Kidney epithelial cell (primary cell): Measurements from ENCODE around the gene CDV3. TPM values are rescaled to one million over a fixed set of nuclear protein-coding genes. Genes with fewer than 3 reads are reported as not detected.
"Not testable (repeated sequence)": the region's sequence is repeated elsewhere in the genome, so short reads cannot be mapped to it uniquely, and the experiment has no call there.

Experiments used
- DNase-seq: peaks from one replicate; pipeline ENCODE4 v3.0.0-alpha.2; 2010; ENCODE audit warnings: low read depth
- H3K27me3 ChIP-seq: 2 replicates; pipeline ENCODE4 v1.6.0; 2011; ENCODE audit warnings: low read length; ENCODE audit not compliant: control insufficient read depth, insufficient read depth
- H3K36me3 ChIP-seq: 2 replicates; pipeline ENCODE4 v1.5.1; 2011; ENCODE audit warnings: low read length; ENCODE audit not compliant: control insufficient read depth, insufficient read depth
- H3K4me3 ChIP-seq: 2 replicates; pipeline ENCODE4 v1.5.1; 2011; ENCODE audit warnings: low read depth, mild to moderate bottlenecking, control low read depth, low read length
- total RNA-seq: library from RNA; depleted of rRNA; stranded (reverse); fragments of >200 nt; gene quantifications from 2 replicates; pipeline ENCODE4 v1.2.3, GENCODE V29; 2015
- TF ChIP-seq, protein P1 (sequence below): IDR thresholded peaks from 2 replicates; pipeline ENCODE4 v1.5.1; 2011; ENCODE audit warnings: mild to moderate bottlenecking, moderate library complexity, low read length, control low read depth, inconsistent platforms; ENCODE audit not compliant: insufficient read depth, poor library complexity, severe bottlenecking

Gene CDV3, protein sequence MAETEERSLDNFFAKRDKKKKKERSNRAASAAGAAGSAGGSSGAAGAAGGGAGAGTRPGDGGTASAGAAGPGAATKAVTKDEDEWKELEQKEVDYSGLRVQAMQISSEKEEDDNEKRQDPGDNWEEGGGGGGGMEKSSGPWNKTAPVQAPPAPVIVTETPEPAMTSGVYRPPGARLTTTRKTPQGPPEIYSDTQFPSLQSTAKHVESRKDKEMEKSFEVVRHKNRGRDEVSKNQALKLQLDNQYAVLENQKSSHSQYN
- 207 and 244 TPM in 2 replicates for total RNA-seq

DNA sequence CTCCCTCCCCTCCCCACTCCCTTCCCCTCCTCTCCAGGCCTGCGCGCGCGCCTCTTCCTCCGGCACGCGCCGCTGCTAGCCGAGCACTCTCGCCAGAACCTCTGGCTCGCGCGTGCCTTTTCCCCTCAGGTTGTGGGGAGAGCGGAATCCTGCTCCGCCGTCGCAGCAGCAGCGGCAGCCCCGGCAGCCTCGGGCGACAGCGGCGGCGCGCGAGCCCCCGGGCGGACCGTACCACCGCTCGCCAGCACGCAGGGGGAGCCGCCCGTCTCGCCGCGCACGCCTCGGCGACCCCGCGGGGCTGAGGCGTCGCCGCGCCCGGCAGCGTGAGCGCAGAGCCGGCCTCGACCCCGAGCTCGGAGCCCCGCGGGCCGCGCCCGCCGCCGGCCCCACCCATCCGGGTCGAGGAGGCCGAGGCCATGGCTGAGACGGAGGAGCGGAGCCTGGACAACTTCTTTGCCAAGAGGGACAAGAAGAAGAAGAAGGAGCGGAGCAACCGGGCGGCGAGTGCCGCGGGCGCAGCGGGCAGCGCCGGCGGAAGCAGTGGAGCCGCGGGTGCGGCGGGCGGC is at the start of gene CDV3:
Gene CDV3, plus strand, starts transcription at position 58 of the 566 bp plus-strand sequence. Its CDS starts 359 bp downstream, at position 417.
- H3K4me3 ChIP-seq, result peak within 1 kb of the TSS; percentile 92
- TF ChIP-seq, protein P1, sequence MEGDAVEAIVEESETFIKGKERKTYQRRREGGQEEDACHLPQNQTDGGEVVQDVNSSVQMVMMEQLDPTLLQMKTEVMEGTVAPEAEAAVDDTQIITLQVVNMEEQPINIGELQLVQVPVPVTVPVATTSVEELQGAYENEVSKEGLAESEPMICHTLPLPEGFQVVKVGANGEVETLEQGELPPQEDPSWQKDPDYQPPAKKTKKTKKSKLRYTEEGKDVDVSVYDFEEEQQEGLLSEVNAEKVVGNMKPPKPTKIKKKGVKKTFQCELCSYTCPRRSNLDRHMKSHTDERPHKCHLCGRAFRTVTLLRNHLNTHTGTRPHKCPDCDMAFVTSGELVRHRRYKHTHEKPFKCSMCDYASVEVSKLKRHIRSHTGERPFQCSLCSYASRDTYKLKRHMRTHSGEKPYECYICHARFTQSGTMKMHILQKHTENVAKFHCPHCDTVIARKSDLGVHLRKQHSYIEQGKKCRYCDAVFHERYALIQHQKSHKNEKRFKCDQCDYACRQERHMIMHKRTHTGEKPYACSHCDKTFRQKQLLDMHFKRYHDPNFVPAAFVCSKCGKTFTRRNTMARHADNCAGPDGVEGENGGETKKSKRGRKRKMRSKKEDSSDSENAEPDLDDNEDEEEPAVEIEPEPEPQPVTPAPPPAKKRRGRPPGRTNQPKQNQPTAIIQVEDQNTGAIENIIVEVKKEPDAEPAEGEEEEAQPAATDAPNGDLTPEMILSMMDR, result no peak
- H3K36me3 ChIP-seq, result peaks cover 4% of the 10 kb centered on the region
- H3K27me3 ChIP-seq, result no peaks in the 10 kb centered on the region
- no peak for DNase-seq

GRCh38 chr3:133523758-133524157 is 49.7 kb upstream of the CDV3 start:
- H3K36me3 ChIP-seq, H3K4me3 ChIP-seq, DNase-seq, H3K27me3 ChIP-seq: not testable (repeated sequence)

GRCh38 chr3:133525435-133525834 is 48.1 kb upstream of the CDV3 start:
- Histone ChIP-seq H3K36me3 (no peaks in the 10 kb centered on the region), H3K27me3 (no peaks in the 10 kb centered on the region), H3K4me3 (no peak overlapping the region)
- TF ChIP-seq, protein P1, result no peak
- DNase-seq, result no peak

GRCh38 chr3:133527081-133527715 is 46.3 kb upstream of the CDV3 start:
- Histone ChIP-seq H3K27me3 (no peaks in the 10 kb centered on the region), H3K4me3 (no peak overlapping the region), H3K36me3 (no peaks in the 10 kb centered on the region)
- no peak for DNase-seq
- TF ChIP-seq, protein P1, result no peak

GRCh38 chr3:133529809-133530208 is 43.7 kb upstream of the CDV3 start:
- H3K4me3 ChIP-seq, result no peak overlapping the region
- TF ChIP-seq, protein P1, result no peak
- H3K36me3 ChIP-seq, result no peaks in the 10 kb centered on the region
- no peak for DNase-seq
- H3K27me3 ChIP-seq, result no peaks in the 10 kb centered on the region

DNA sequence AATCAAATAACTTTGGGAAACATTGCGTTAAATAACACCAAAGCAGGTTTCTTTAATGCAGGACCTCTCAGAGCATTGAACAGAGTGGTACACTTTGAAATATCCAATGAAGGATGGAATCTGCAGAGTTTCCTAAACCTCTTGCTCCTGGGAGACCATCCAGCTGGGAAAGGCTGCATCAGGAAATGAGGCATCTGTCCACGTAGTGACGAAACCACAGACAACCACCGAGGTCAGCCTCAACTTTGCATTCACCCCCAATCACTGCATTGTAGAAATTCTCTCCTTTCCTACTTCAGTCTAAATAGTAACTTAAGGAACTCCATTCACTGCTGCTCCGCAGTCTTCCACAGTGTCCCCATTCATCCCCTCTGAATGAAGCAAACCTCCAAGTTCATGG is 41.5 kb upstream of the CDV3 start:
- no peak for DNase-seq
- H3K4me3 ChIP-seq, result no peak overlapping the region
- TF ChIP-seq, protein P1, result no peak

More for the DNA sequence above, 41.5 kb upstream of the CDV3 start:
- Histone ChIP-seq H3K36me3 (no peaks in the 10 kb centered on the region), H3K27me3 (no peaks in the 10 kb centered on the region)
